Testis (tissue), 3 donors: Measurements from ENCODE around the gene WDFY2. TPM values are rescaled to one million over a fixed set of nuclear protein-coding genes. Genes with fewer than 3 reads are reported as not detected.
"Not testable (repeated sequence)": the region's sequence is repeated elsewhere in the genome, so short reads cannot be mapped to it uniquely, and the experiment has no call there.

Experiments
- DNase-seq: peaks from one replicate; pipeline ENCODE4 v3.0.0-alpha.2; 2019
- H3K27ac ChIP-seq, 2 donors: fragments of 200-600 bp; sonication (generic); one replicate each; pipeline ENCODE4 v1.5.1; 2019
- H3K27me3 ChIP-seq: fragments of 200-600 bp; sonication (generic); one replicate; pipeline ENCODE4 v1.5.1; 2019
- H3K36me3 ChIP-seq: fragments of 200-600 bp; sonication (generic); one replicate; pipeline ENCODE4 v1.5.1; 2017; ENCODE audit warnings: low read depth; ENCODE audit errors: missing control alignments
- H3K4me1 ChIP-seq: fragments of 200-600 bp; sonication (generic); one replicate; pipeline ENCODE4 v1.5.1; 2019
- H3K4me3 ChIP-seq, 2 donors: fragments of 200-600 bp; sonication (generic); one replicate each; pipeline ENCODE4 v1.5.1; 2017 to 2019
- H3K9me3 ChIP-seq: fragments of 200-600 bp; sonication (generic); one replicate; pipeline ENCODE4 v1.5.1; 2017
- POLR2A ChIP-seq: fragments of 450-650 bp; IDR thresholded peaks from one replicate; pipeline ENCODE4 v1.6.1; 2017; ENCODE audit warnings: antibody characterized with exemption, mild to moderate bottlenecking, moderate library complexity
- WGBS, 2 donors: methylation state at CpG; one replicate each; pipeline ENCODE4 v1.1.5; 2018; 5-methylcytosine and 5-hydroxymethylcytosine counted together
- intact Hi-C: fragments of 100-400 bp; cut with DNase I; formaldehyde crosslinking; loops from one replicate; pipeline ENCODE4 v1.15.1; 2023; ENCODE audit warnings: low total_unique reads
- polyA plus RNA-seq: library from polyadenylated mRNA; stranded (reverse); fragments of 350-450 nt; fragmentation: Illumina TruSeq; extraction: RNeasy Lipid Tissue Mini Kit (QIAGEN cat#74804); gene quantifications from one replicate; pipeline ENCODE4 v1.2.3, GENCODE V29; 2014; ENCODE audit warnings: low read depth, low replicate concordance; ENCODE audit not compliant: insufficient read depth
- total RNA-seq, 2 donors: library from RNA; depleted of rRNA; stranded (reverse); fragments of >200 nt; gene quantifications; one replicate each; pipeline ENCODE4 v1.2.3, GENCODE V29; 2016
- TF ChIP-seq, protein P1 (sequence below), 3 experiments: fragments of 450-650 bp in 2 of 3; fragments of 200-600 bp in 1 of 3; sonication (generic) in 1 of 3; IDR thresholded peaks; one replicate each; pipeline ENCODE4 v1.5.1; 2016 to 2019; ENCODE audit warnings: antibody characterized with exemption in 3 of 3, mild to moderate bottlenecking in 2 of 3, moderate library complexity in 1 of 3

The WDFY2 gene
- total and polyA plus RNA-seq, 3 donors from 2014 or later = 17.1 to 45.8 (median 36.1) TPM

DNA sequence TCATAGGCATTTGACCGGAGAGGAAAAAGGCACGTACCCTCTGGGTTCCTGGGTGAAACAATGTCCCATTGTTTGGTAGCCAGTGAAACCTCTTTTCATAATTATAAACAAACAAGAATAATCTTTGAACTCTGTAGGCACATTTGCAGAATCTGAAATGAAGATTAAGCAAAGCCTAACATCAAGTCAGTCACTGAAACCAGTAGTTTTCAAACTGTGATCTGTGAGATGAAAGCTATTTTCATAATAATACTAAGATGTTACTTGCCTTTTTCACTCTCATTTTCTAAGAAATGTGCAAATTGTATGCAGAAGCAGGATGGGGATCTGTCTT lies 105.4 kb downstream of the WDFY2 start:
- H3K9me3 ChIP-seq = no peaks in the 10 kb centered on the region
- H3K27ac ChIP-seq = no peak overlapping the region
- no peaks in the 10 kb centered on the region for H3K36me3 ChIP-seq
- H3K4me1 ChIP-seq = no peaks in the 10 kb centered on the region
- TF ChIP-seq, protein P1, sequence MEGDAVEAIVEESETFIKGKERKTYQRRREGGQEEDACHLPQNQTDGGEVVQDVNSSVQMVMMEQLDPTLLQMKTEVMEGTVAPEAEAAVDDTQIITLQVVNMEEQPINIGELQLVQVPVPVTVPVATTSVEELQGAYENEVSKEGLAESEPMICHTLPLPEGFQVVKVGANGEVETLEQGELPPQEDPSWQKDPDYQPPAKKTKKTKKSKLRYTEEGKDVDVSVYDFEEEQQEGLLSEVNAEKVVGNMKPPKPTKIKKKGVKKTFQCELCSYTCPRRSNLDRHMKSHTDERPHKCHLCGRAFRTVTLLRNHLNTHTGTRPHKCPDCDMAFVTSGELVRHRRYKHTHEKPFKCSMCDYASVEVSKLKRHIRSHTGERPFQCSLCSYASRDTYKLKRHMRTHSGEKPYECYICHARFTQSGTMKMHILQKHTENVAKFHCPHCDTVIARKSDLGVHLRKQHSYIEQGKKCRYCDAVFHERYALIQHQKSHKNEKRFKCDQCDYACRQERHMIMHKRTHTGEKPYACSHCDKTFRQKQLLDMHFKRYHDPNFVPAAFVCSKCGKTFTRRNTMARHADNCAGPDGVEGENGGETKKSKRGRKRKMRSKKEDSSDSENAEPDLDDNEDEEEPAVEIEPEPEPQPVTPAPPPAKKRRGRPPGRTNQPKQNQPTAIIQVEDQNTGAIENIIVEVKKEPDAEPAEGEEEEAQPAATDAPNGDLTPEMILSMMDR (IDR thresholded peaks at IDR 0.05) = no peak
- TF ChIP-seq POLR2A = no peak
- H3K27me3 ChIP-seq = no peaks in the 10 kb centered on the region
- WGBS, 2 donors = 64 to 68% methylated on average over 2 of the region's 2 CpGs
- intact Hi-C loops = no loop called here
- H3K4me3 ChIP-seq = no peak overlapping the region
- no peak for DNase-seq

DNA sequence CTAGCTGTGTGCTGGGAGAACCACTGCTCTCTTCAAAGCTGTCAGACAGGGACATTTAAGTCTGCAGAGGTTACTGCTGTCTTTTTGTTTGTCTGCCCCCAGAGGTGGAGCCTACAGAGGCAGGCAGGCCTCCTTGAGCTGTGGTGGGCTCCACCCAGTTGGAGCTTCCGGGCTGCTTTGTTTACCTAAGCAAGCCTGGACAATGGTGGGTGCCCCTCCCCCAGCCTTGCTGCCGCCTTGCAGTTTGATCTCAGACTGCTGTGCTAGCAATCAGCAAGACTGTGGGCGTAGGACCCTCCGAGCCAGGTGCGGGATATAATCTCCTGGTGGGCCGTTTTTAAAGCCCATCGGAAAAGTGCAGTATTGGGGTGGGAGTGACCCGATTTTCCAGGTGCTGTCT lies 111.4 kb downstream of the WDFY2 start:
- DNase-seq, intact Hi-C loops, H3K4me3 ChIP-seq, H3K4me1 ChIP-seq, H3K36me3 ChIP-seq, H3K27ac ChIP-seq, H3K27me3 ChIP-seq, H3K9me3 ChIP-seq: not testable (repeated sequence)
- 95 to 97% methylated on average over 8 of the region's 8 CpGs for whole genome bisulfite sequencing, 2 donors

DNA sequence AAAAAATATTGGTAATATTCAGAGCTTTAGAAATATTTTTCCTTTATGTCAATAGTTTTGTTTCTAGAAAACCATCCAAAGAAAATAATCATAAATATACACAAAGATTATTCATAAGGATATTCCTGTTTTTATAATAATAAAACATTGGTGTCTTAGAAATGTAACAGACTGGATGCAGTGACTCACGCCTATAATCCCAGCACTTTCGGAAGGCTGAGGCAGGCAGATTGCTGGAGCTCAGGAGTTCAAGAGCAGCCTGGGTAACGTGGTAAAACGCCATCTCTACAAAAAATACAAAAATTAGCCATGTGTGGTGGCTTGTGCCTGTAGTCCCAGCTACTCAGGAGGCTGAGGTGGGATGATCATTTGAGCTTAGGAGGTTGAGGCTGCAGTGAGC lies 112.9 kb downstream of the WDFY2 start:
- TF ChIP-seq POLR2A = no peak
- TF ChIP-seq, protein P1 (IDR thresholded peaks at IDR 0.05) = no peak
- Histone ChIP-seq H3K9me3 (no peaks in the 10 kb centered on the region), H3K4me1 (no peaks in the 10 kb centered on the region), H3K27me3 (no peaks in the 10 kb centered on the region), H3K36me3 (no peaks in the 10 kb centered on the region), H3K27ac (no peak overlapping the region), H3K4me3 (no peak overlapping the region)
- intact Hi-C loops = no loop called here
- no peak for DNase-seq
- WGBS, 2 donors = 92 to 93% methylated on average over 4 of the region's 4 CpGs

DNA sequence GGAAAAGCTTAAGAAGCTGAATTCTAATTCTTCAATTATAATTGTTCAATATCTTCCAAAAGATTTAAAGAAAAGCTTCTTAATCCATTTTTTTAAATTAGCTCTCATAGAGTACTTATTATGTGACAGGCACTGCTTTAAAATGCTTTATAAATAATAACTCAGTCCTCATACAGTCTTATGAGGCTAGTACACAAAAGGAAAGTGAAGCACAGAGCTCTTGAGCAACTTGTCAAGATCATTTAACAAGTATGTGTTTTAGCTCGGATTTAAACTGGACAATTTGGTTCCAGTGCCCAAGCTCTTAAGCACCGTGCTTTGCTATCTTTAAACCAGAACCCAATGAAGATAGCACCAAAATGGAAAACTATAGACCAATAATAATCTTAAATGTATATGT lies 113.6 kb downstream of the WDFY2 start:
- Histone ChIP-seq H3K4me3 (no peak overlapping the region), H3K4me1 (no peaks in the 10 kb centered on the region), H3K27ac (no peak overlapping the region), H3K27me3 (no peaks in the 10 kb centered on the region), H3K36me3 (no peaks in the 10 kb centered on the region), H3K9me3 (no peaks in the 10 kb centered on the region)
- WGBS, 2 donors = 92 to 94% methylated on average over 2 of the region's 2 CpGs
- TF ChIP-seq, protein P1 (IDR thresholded peaks at IDR 0.05) = no peak
- no peak for TF ChIP-seq POLR2A
- DNase-seq = no peak
- intact Hi-C loops = no loop called here

DNA sequence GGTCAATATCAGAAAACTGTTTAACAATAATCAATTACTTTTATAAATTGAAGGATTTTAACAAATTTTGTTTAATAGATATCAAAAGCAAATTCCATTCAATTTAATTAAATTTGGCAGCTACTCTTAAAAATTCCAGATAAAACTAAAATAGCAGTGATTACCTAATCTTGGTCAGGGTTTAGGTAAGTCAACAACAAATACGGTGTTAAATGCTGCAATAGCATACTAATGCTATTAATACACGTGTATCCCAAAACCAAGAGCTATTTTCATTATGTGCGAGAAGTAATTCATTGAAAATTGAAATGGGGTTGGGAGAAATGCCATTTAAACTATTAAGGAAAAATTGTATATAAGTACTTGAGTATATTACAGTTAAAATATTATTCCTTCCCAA lies 114.1 kb downstream of the WDFY2 start:
- TF ChIP-seq, protein P1 (IDR thresholded peaks at IDR 0.05) = no peak
- no peak for TF ChIP-seq POLR2A
- Histone ChIP-seq H3K27ac (no peak overlapping the region), H3K4me1 (no peaks in the 10 kb centered on the region), H3K27me3 (no peaks in the 10 kb centered on the region), H3K36me3 (no peaks in the 10 kb centered on the region), H3K4me3 (no peak overlapping the region), H3K9me3 (no peaks in the 10 kb centered on the region)
- intact Hi-C loops = no loop called here
- WGBS, 2 donors = 89% methylated on average over 3 of the region's 3 CpGs
- DNase-seq = no peak
